Smooth muscle cell of the brain vasculature (primary cell): Measurements from ENCODE around the gene WASHC4.
"Not testable (repeated sequence)": the region's sequence is repeated elsewhere in the genome, so short reads cannot be mapped to it uniquely, and the experiment has no call there.

Experiments
- DNase-seq: peaks from one replicate; pipeline ENCODE4 v3.0.0-alpha.2; 2012; ENCODE audit warnings: low read depth, low spot score

Gene WASHC4

GRCh38 chr12:105090361-105090760, 17.2 kb upstream of the WASHC4 start:
- no peak for DNase-seq

GRCh38 chr12:105091476-105092206, 15.9 kb upstream of the WASHC4 start:
- DNase-seq, result no peak

GRCh38 chr12:105092336-105092735, 15.2 kb upstream of the WASHC4 start:
- no peak for DNase-seq

GRCh38 chr12:105095338-105095737, 12.2 kb upstream of the WASHC4 start:
- not testable (repeated sequence) for DNase-seq

GRCh38 chr12:105099356-105099755, 8.2 kb upstream of the WASHC4 start:
- DNase-seq, result no peak

- DNase-seq, result peak; percentile 47
These were observed 7.1 kb upstream of the WASHC4 start for GRCh38 chr12:105100207-105100985.

- DNase-seq, result no peak
These were observed 6.5 kb upstream of the WASHC4 start for GRCh38 chr12:105100998-105101397.

- DNase-seq, result no peak
These were observed 4.9 kb upstream of the WASHC4 start for GRCh38 chr12:105102673-105103072.

GRCh38 chr12:105104762-105105161, 2.8 kb upstream of the WASHC4 start:
- DNase-seq, result no peak

GRCh38 chr12:105106621-105107020, 910 bp upstream of the WASHC4 start:
- DNase-seq, result no peak

GRCh38 chr12:105107171-105107493, 399 bp upstream of the WASHC4 start:
- no peak for DNase-seq

GRCh38 chr12:105109465-105110212, 2.1 kb downstream of the WASHC4 start:
- no peak for DNase-seq

- DNase-seq, result no peak
These were observed 3.3 kb downstream of the WASHC4 start for GRCh38 chr12:105110851-105111250.

GRCh38 chr12:105113094-105113493, 5.6 kb downstream of the WASHC4 start:
- no peak for DNase-seq

- DNase-seq, result no peak
These were observed 9.4 kb downstream of the WASHC4 start for GRCh38 chr12:105116969-105117368.

GRCh38 chr12:105120551-105120950, 13.0 kb downstream of the WASHC4 start:
- no peak for DNase-seq

GRCh38 chr12:105138248-105138647, 30.7 kb downstream of the WASHC4 start:
- no peak for DNase-seq

GRCh38 chr12:105141320-105141922, 33.9 kb downstream of the WASHC4 start:
- no peak for DNase-seq

- DNase-seq, result no peak
These were observed 34.7 kb downstream of the WASHC4 start for GRCh38 chr12:105142259-105142658.

GRCh38 chr12:105156260-105156659, 48.7 kb downstream of the WASHC4 start:
- DNase-seq, result no peak

GRCh38 chr12:105157606-105158005, 50.1 kb downstream of the WASHC4 start:
- no peak for DNase-seq

GRCh38 chr12:105158876-105159275, 51.3 kb downstream of the WASHC4 start:
- DNase-seq, result no peak
